Neural crest cell (in vitro differentiated cells): ENCODE data around the gene HERC5. TPM values are rescaled to one million over a fixed set of nuclear protein-coding genes. Genes with fewer than 3 reads are reported as not detected.

Experiments
- DNase-seq: peaks from one replicate; pipeline ENCODE4 v3.0.0; 2021; ENCODE audit warnings: low read depth, mixed read lengths, low spot score
- H3K27ac Mint-ChIP-seq: one replicate; pipeline ENCODE4 v1.8.0; 2021; ENCODE audit warnings: mild to moderate bottlenecking, mixed read lengths; ENCODE audit not compliant: unreplicated experiment
- H3K27me3 Mint-ChIP-seq: 2 replicates; pipeline ENCODE4 v1.8.0; 2021; ENCODE audit warnings: low read depth, mild to moderate bottlenecking, mixed read lengths
- H3K36me3 Mint-ChIP-seq: 2 replicates; pipeline ENCODE4 v1.8.0; 2021; ENCODE audit warnings: low read depth, mild to moderate bottlenecking, mixed read lengths
- H3K4me1 Mint-ChIP-seq: 2 replicates; pipeline ENCODE4 v1.8.0; 2021; ENCODE audit warnings: mixed read lengths
- H3K4me3 Mint-ChIP-seq: one replicate; pipeline ENCODE4 v1.8.0; 2021; ENCODE audit warnings: mild to moderate bottlenecking, mixed read lengths
- H3K9me3 Mint-ChIP-seq: 2 replicates; pipeline ENCODE4 v1.8.0; 2021; ENCODE audit warnings: mixed read lengths
- total RNA-seq: library from RNA; stranded (reverse); gene quantifications from 2 replicates; pipeline ENCODE4 v1.2.1, GENCODE V29; 2021
- TF ChIP-seq, protein P1 (sequence below): fragments of 200-600 bp; sonication (generic); conservative IDR thresholded peaks from 2 replicates; pipeline ENCODE4 v1.5.0; 2021; ENCODE audit warnings: antibody characterized with exemption, mild to moderate bottlenecking

The HERC5 gene
- total RNA-seq, 1 donor from 2014 or later: 1.8 TPM

DNA sequence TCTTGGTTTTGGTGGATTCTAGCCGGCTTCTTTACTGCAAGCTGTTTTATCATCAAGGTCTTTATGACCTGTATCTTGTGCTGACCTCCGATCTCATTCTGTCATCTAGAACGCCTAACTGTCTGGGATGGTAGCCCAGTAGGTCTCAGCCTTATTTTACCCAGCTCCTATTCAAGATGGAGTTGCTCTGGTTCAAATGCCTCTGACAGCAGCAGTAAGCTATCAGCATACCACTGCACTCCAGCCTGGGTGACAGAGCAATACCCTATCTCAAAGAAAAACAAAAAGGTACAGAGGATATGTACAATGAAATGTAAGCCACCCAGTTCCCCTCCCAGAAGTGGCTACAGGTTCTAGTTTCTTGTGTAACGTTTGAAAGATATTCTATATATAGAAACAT lies 42.2 kb upstream of the HERC5 start:
- no peaks in the 10 kb centered on the region for H3K9me3 Mint-ChIP-seq
- no peak overlapping the region for H3K4me3 Mint-ChIP-seq
- no peaks in the 10 kb centered on the region for H3K4me1 Mint-ChIP-seq
- no peak for DNase-seq
- H3K27me3 Mint-ChIP-seq: no peaks in the 10 kb centered on the region
- no peak overlapping the region for H3K27ac Mint-ChIP-seq
- TF ChIP-seq, protein P1, sequence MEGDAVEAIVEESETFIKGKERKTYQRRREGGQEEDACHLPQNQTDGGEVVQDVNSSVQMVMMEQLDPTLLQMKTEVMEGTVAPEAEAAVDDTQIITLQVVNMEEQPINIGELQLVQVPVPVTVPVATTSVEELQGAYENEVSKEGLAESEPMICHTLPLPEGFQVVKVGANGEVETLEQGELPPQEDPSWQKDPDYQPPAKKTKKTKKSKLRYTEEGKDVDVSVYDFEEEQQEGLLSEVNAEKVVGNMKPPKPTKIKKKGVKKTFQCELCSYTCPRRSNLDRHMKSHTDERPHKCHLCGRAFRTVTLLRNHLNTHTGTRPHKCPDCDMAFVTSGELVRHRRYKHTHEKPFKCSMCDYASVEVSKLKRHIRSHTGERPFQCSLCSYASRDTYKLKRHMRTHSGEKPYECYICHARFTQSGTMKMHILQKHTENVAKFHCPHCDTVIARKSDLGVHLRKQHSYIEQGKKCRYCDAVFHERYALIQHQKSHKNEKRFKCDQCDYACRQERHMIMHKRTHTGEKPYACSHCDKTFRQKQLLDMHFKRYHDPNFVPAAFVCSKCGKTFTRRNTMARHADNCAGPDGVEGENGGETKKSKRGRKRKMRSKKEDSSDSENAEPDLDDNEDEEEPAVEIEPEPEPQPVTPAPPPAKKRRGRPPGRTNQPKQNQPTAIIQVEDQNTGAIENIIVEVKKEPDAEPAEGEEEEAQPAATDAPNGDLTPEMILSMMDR: no peak
- no peaks in the 10 kb centered on the region for H3K36me3 Mint-ChIP-seq

GRCh38 chr4:88415982-88416381 lies 40.9 kb upstream of the HERC5 start:
- Mint-ChIP-seq H3K9me3 (no peaks in the 10 kb centered on the region), H3K36me3 (no peaks in the 10 kb centered on the region), H3K27ac (no peak overlapping the region), H3K27me3 (no peaks in the 10 kb centered on the region), H3K4me3 (no peak overlapping the region), H3K4me1 (no peaks in the 10 kb centered on the region)
- no peak for DNase-seq
- TF ChIP-seq, protein P1: no peak

DNA sequence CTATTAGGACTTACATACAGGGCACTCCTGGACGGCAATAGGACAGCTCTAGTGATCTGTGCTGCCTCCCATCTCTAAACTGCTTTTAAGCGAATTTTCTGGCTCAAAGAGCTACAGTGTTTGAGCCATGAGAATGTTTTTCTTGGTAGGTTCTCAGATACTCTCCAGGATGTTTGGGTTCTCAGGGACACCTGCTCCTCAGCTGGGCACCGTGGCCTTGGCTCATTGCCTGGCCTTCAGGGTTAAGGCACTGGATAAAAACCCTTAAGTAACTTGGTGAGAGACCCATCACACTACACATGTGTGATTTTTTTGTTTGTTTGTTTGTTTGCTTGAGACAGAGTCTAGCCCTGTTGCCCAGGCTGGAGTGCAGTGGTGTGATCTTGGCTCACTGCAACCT lies 38.5 kb upstream of the HERC5 start:
- no peaks in the 10 kb centered on the region for H3K36me3 Mint-ChIP-seq
- peaks cover 3% of the 10 kb centered on the region for H3K27me3 Mint-ChIP-seq
- no peak overlapping the region for H3K27ac Mint-ChIP-seq
- no peaks in the 10 kb centered on the region for H3K4me1 Mint-ChIP-seq
- TF ChIP-seq, protein P1: no peak
- no peaks in the 10 kb centered on the region for H3K9me3 Mint-ChIP-seq
- no peak for DNase-seq
- H3K4me3 Mint-ChIP-seq: no peak overlapping the region

GRCh38 chr4:88419874-88420273 lies 37.0 kb upstream of the HERC5 start:
- Mint-ChIP-seq H3K4me3 (no peak overlapping the region), H3K9me3 (no peaks in the 10 kb centered on the region), H3K4me1 (no peaks in the 10 kb centered on the region), H3K27ac (no peak overlapping the region), H3K27me3 (peaks cover 3% of the 10 kb centered on the region), H3K36me3 (no peaks in the 10 kb centered on the region)
- TF ChIP-seq, protein P1: no peak
- DNase-seq: no peak

DNA sequence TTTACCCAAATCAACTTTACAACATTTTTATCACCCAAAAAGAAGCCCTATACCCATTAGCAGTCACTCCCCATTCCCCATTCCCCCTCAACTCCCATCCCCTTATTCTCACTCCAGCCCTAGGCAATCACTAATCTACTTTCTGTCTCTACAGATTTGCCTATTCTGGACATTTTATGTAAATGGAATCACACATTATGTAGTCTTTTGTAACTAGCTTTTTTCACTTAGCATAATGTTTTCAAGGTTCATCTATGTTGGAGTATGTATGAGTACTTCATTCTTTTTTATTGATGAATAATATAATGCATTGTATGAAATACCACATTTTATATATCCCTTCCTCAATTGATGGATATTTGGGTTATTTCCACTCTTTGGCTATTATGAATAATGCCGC lies 36.1 kb upstream of the HERC5 start:
- no peak overlapping the region for H3K4me3 Mint-ChIP-seq
- DNase-seq: no peak
- no peaks in the 10 kb centered on the region for H3K9me3 Mint-ChIP-seq
- TF ChIP-seq, protein P1: no peak
- H3K4me1 Mint-ChIP-seq: no peaks in the 10 kb centered on the region
- no peak overlapping the region for H3K27ac Mint-ChIP-seq
- no peaks in the 10 kb centered on the region for H3K36me3 Mint-ChIP-seq
- peaks cover 6% of the 10 kb centered on the region for H3K27me3 Mint-ChIP-seq

DNA sequence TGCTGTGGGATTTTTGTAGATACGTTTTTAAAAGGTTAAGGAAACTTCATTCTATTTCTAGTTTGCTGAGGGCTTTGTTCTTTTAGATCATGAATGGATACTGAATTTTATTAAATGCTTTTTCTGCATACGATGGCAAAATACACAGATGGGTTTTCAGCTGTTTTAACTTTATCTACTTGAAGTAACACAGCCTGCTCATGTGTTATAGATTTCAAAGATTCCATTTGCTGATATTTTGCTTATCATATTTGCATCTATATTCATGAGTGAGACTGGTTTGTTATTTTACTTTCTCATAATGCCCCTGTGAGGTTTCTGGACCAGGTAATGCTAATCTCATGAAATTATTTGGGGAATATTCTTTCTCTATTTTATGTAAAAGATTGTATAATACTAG lies 34.5 kb upstream of the HERC5 start:
- Mint-ChIP-seq H3K27ac (no peak overlapping the region), H3K4me3 (no peak overlapping the region), H3K27me3 (peaks cover 6% of the 10 kb centered on the region), H3K9me3 (no peaks in the 10 kb centered on the region), H3K36me3 (no peaks in the 10 kb centered on the region), H3K4me1 (no peaks in the 10 kb centered on the region)
- no peak for DNase-seq
- TF ChIP-seq, protein P1: no peak
